ENCODE measurements around the gene CCDC141. TPM values are rescaled to one million over a fixed set of nuclear protein-coding genes. Genes with fewer than 3 reads are reported as not detected.

The CCDC141 gene
- polyA plus RNA-seq, 1 donor from 2014 or later = 0.27 TPM

DNA sequence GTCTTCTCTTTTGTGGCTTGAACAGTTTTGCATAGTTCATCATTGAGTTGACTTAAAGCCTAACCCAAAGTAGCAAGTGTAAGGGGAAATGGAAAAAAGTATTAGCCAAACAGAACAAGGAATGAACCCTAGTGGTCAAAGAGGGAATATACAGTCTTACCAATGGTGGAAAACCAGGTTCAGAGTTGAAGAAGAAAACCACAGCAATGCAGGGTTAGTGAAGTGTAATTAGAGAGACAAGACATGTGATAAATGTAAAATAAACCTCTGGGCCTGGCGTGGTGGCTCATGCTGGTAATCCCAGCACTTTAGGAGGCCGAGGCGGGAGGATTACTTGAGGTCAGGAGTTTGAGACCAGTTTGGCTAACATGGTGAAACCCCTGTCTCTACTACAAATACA lies 245.1 kb downstream of the CCDC141 start:
- H3K79me2 ChIP-seq (replicated peaks; ENCODE audit: insufficient read depth, low read length) = no peaks in the 10 kb centered on the region
- no peaks in the 10 kb centered on the region for H3K36me3 ChIP-seq (ENCODE audit: insufficient read depth, low read length)
- H3K9ac ChIP-seq (ENCODE audit: low read length) = no peak overlapping the region
- H3K9me2 ChIP-seq (ENCODE audit: insufficient read depth, low read length) = no peaks in the 10 kb centered on the region
- TF ChIP-seq EP300 (conservative IDR thresholded peaks at IDR 0.05; ENCODE audit: poor library complexity, severe bottlenecking) = no peak
- TF ChIP-seq POLR2AphosphoS5 (IDR thresholded peaks at IDR 0.05) = no peak
- no peak for TF ChIP-seq TAF1 (IDR thresholded peaks at IDR 0.05; ENCODE audit: low read depth)
- no peak for TF ChIP-seq RAD21 (conservative IDR thresholded peaks at IDR 0.05)
- no peak for TF ChIP-seq SMC3 (conservative IDR thresholded peaks at IDR 0.05; ENCODE audit: poor library complexity)
- TF ChIP-seq, protein P1, sequence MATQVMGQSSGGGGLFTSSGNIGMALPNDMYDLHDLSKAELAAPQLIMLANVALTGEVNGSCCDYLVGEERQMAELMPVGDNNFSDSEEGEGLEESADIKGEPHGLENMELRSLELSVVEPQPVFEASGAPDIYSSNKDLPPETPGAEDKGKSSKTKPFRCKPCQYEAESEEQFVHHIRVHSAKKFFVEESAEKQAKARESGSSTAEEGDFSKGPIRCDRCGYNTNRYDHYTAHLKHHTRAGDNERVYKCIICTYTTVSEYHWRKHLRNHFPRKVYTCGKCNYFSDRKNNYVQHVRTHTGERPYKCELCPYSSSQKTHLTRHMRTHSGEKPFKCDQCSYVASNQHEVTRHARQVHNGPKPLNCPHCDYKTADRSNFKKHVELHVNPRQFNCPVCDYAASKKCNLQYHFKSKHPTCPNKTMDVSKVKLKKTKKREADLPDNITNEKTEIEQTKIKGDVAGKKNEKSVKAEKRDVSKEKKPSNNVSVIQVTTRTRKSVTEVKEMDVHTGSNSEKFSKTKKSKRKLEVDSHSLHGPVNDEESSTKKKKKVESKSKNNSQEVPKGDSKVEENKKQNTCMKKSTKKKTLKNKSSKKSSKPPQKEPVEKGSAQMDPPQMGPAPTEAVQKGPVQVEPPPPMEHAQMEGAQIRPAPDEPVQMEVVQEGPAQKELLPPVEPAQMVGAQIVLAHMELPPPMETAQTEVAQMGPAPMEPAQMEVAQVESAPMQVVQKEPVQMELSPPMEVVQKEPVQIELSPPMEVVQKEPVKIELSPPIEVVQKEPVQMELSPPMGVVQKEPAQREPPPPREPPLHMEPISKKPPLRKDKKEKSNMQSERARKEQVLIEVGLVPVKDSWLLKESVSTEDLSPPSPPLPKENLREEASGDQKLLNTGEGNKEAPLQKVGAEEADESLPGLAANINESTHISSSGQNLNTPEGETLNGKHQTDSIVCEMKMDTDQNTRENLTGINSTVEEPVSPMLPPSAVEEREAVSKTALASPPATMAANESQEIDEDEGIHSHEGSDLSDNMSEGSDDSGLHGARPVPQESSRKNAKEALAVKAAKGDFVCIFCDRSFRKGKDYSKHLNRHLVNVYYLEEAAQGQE (IDR thresholded peaks at IDR 0.05; ENCODE audit: borderline replicate concordance) = no peak
- TF ChIP-seq, protein P2, sequence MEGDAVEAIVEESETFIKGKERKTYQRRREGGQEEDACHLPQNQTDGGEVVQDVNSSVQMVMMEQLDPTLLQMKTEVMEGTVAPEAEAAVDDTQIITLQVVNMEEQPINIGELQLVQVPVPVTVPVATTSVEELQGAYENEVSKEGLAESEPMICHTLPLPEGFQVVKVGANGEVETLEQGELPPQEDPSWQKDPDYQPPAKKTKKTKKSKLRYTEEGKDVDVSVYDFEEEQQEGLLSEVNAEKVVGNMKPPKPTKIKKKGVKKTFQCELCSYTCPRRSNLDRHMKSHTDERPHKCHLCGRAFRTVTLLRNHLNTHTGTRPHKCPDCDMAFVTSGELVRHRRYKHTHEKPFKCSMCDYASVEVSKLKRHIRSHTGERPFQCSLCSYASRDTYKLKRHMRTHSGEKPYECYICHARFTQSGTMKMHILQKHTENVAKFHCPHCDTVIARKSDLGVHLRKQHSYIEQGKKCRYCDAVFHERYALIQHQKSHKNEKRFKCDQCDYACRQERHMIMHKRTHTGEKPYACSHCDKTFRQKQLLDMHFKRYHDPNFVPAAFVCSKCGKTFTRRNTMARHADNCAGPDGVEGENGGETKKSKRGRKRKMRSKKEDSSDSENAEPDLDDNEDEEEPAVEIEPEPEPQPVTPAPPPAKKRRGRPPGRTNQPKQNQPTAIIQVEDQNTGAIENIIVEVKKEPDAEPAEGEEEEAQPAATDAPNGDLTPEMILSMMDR (IDR thresholded peaks at IDR 0.05; ENCODE audit: poor library complexity, severe bottlenecking) = no peak
- TF ChIP-seq EZH2 (IDR thresholded peaks at IDR 0.05; ENCODE audit: borderline replicate concordance, insufficient read depth, low read length, poor library complexity, severe bottlenecking) = no peak
- no peak for TF ChIP-seq MXI1 (conservative IDR thresholded peaks at IDR 0.05; ENCODE audit: poor library complexity, severe bottlenecking)
- H3K4me3 ChIP-seq (ENCODE audit: low read length) = no peak overlapping the region
- H4K20me1 ChIP-seq (ENCODE audit: insufficient read depth) = no peaks in the 10 kb centered on the region
- H3K27ac ChIP-seq (ENCODE audit: low read length) = no peak overlapping the region
- no peak overlapping the region for H3K4me2 ChIP-seq (ENCODE audit: low read length)
- H3K9me3 ChIP-seq (ENCODE audit: low read length) = no peaks in the 10 kb centered on the region
- no peaks in the 10 kb centered on the region for H3F3A ChIP-seq (ENCODE audit: insufficient read depth, low read length, poor library complexity, severe bottlenecking)
- H3K27me3 ChIP-seq (ENCODE audit: insufficient read depth, low read depth, low read length) = no peaks in the 10 kb centered on the region
- H2AFZ ChIP-seq (ENCODE audit: low read depth, low read length) = no peak overlapping the region

DNA sequence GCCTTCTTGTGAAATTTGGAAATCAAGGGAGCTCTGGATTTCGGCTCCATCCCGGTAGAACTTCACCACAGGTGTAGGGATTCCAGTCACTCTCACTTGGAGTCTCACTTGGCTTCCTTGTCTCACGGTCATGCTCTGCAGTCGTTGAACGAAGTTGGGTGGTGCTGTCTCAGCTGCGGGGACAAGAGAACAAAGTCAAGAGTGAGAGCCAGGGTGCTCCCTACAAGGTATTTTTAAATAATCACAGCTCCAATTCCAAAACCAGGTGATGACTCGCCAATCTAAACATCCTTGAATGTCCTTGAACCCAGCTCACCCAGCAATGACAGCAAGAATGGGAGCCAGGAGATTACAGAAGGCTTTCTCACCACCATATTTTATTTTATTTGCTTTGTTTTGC lies 249.4 kb downstream of the CCDC141 start:
- Histone ChIP-seq H2AFZ (ENCODE audit: low read depth, low read length) (no peak overlapping the region), H3K27me3 (ENCODE audit: insufficient read depth, low read depth, low read length) (no peaks in the 10 kb centered on the region), H3K4me3 (ENCODE audit: low read length) (no peak overlapping the region), H3K36me3 (ENCODE audit: insufficient read depth, low read length) (no peaks in the 10 kb centered on the region), H3K9me3 (ENCODE audit: low read length) (no peaks in the 10 kb centered on the region), H4K20me1 (ENCODE audit: insufficient read depth) (no peaks in the 10 kb centered on the region), H3K4me2 (ENCODE audit: low read length) (no peak overlapping the region), H3K9me2 (ENCODE audit: insufficient read depth, low read length) (no peaks in the 10 kb centered on the region), H3K9ac (ENCODE audit: low read length) (no peak overlapping the region), H3F3A (ENCODE audit: insufficient read depth, low read length, poor library complexity, severe bottlenecking) (no peaks in the 10 kb centered on the region), H3K27ac (ENCODE audit: low read length) (no peak overlapping the region), H3K79me2 (replicated peaks; ENCODE audit: insufficient read depth, low read length) (no peaks in the 10 kb centered on the region)
- TF ChIP-seq TAF1 (IDR thresholded peaks at IDR 0.05; ENCODE audit: low read depth) (no peak), EP300 (conservative IDR thresholded peaks at IDR 0.05; ENCODE audit: poor library complexity, severe bottlenecking) (no peak), SMC3 (conservative IDR thresholded peaks at IDR 0.05; ENCODE audit: poor library complexity) (no peak), RAD21 (conservative IDR thresholded peaks at IDR 0.05) (no peak), POLR2AphosphoS5 (IDR thresholded peaks at IDR 0.05) (no peak), MXI1 (conservative IDR thresholded peaks at IDR 0.05; ENCODE audit: poor library complexity, severe bottlenecking) (no peak), EZH2 (IDR thresholded peaks at IDR 0.05; ENCODE audit: borderline replicate concordance, insufficient read depth, low read length, poor library complexity, severe bottlenecking) (no peak)
- TF ChIP-seq, protein P1 (IDR thresholded peaks at IDR 0.05; ENCODE audit: borderline replicate concordance) = no peak
- TF ChIP-seq, protein P2 (IDR thresholded peaks at IDR 0.05; ENCODE audit: poor library complexity, severe bottlenecking) = no peak

All from neural cell (in vitro differentiated cells).